Skin epidermis (tissue), 12 donors: ENCODE data around the gene SLC12A3.

Source experiments
- H3K27ac ChIP-seq, 21 experiments: fragments of 200-600 bp; sonication (generic) in 11 of 21; one replicate each; pipeline ENCODE4 v1.5.0; 2020; ENCODE audit warnings: mild to moderate bottlenecking in 3 of 21, inconsistent platforms in 2 of 21, moderate library complexity in 2 of 21
- H3K4me3 ChIP-seq, 7 experiments: fragments of 200-600 bp; sonication (generic) in 2 of 7; one replicate each; pipeline ENCODE4 v1.5.0; 2020; ENCODE audit warnings: inconsistent platforms in 2 of 7, mild to moderate bottlenecking in 2 of 7, moderate library complexity in 1 of 7

The SLC12A3 gene

DNA sequence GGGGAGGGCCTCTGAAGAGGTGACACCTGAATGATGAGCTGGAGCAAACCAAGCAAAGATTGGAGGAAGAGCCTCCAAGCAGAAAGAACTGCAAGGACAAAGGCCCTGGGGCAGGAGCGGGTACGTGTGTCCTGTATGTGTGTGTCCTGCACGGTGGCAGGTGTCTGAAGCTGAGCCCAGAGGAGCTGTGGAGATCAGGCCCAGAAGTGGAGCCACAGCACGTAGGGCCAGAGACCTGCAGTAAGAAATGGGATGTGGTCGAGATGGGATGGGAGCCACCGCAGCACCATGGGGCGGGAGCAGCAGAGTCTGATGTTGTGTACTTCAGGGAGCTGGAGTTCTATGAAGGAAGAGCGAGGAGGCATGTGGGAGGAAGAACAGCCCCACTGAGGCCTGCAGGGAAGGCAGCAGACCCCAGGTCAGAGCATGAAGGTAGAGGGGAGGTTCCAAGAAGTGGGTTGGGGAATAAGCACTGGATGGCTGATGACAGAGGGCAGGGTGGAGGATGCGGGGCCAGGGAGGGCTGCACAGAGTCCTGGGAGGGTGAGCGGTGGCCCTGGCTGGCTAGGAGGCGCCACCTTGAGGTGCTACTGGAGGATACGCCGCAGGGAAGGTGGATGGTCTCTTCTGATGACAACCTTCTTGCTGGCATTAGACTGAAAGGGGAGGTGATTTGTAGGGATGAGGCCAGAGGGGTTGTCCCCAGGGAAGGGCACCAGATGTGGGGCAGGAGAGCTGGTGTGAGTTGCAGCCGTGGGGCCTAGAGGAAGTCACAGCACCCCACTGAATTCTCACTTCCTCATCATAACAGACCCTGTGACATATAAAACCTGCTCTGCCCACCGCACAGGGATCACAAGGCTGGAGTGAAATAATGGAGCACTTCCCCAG, 86.1 kb downstream of the SLC12A3 start:
- Histone ChIP-seq H3K4me3 (no peak overlapping the region), H3K27ac (peak overlapping the region in 2 of 21 experiments; percentile 0 to 26)

DNA sequence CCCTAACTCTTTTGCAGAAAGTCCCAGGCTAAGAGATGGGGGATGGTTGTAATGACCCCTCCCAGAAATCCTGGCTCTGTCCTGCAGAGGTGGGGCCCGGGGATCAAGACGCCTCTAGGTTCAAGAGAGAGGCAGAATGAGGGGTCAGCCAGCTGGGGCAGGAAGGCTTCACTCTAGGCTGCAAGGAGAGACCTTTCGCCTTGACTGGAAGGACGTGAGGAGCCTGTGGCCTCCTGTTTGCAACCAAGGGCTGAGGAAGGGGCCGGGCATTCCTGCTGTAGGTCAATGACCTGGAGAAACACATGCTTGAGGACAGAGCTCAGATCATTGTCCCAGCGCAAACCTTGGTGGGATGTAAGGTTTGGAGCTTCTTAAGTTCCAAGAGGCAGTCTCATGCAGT, 88.0 kb downstream of the SLC12A3 start:
- no peak overlapping the region for H3K27ac ChIP-seq
- no peak overlapping the region for H3K4me3 ChIP-seq

DNA sequence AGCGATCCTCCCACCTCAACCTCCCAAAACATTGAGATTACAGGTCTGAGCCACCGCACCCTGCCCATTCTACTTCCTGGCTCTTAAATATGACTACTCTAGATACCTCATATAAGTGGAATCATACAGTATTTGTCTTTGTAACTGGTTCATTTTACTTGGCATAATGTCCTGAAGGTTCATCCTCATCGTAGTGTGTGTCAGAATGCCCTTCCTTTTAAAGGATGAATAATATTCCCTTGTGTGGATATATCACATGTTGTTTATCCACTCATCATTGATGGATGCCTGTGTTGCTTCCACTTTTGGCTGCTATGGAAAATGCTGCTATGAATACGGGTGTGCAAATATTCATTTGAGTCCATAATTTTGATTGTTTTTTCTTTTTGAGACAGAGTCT, 91.1 kb downstream of the SLC12A3 start:
- no peak overlapping the region for H3K27ac ChIP-seq
- no peak overlapping the region for H3K4me3 ChIP-seq

DNA sequence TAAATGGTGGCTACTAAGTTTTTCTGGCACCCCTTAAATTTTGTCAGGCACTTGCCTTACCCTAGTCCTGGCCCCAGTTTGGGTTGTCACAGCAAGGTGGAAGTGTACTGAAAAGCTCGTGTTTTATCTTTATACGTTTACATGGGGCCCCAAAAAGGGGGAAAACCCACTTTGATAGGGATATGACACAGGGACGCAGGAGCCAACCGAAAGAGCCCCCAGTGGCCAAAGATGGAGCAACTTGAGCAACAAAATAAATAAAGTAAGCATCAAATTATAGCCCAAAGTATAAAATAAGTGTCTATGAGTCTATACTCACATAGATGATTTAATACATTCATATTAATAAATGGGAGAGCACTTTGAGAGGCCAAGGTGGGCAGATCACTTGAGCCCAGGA, 91.7 kb downstream of the SLC12A3 start:
- Histone ChIP-seq H3K27ac (no peak overlapping the region), H3K4me3 (no peak overlapping the region)

DNA sequence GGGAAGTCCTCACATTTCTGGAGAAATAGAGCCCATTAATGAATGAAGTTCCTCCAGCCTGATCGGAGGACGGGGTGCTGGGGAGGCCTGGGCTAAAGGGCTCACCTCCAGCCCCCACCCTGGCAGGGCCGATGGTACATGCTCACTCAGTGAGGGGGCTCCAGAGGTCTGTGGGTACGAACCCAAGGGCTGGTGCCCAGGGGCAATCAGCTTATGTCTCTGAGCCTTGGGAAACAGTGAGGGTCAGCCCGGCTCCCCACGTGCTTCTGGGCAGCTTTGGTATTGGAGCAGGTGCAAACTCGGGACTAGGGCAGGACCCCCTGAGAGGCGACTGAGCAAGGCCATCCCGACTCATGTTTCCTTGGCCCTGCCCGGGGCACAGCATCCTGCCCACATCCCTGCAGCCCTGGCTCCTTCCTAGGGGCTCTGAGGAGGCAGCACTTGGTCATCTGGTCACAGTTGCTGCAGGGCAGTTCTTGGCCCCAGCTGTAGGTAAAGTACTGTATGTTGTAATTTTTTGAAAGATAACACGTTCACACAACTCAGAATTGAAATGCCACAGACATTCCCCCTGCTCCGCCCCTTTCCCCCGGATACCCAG, 95.8 kb downstream of the SLC12A3 start:
- Histone ChIP-seq H3K27ac (no peak overlapping the region), H3K4me3 (no peak overlapping the region)

DNA sequence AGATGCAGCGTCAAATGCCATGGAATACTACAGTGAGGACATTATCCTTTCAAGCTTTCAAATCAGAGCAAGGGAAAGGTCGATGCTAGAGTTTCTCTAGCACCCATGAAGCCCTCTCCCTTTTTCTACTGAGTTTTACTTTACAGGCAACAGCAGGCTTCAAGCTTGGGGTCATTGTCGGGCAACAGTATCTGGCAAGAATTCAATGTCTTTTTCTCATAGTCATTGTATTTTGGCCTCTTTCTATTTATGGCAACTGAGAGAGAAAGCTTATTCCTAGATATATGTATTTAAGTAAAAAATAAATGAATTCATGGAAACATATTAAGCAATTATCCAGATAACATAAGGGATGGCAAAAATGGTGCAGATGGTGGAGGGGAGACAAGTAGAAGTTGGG, 96.4 kb downstream of the SLC12A3 start:
- Histone ChIP-seq H3K27ac (no peak overlapping the region), H3K4me3 (no peak overlapping the region)

DNA sequence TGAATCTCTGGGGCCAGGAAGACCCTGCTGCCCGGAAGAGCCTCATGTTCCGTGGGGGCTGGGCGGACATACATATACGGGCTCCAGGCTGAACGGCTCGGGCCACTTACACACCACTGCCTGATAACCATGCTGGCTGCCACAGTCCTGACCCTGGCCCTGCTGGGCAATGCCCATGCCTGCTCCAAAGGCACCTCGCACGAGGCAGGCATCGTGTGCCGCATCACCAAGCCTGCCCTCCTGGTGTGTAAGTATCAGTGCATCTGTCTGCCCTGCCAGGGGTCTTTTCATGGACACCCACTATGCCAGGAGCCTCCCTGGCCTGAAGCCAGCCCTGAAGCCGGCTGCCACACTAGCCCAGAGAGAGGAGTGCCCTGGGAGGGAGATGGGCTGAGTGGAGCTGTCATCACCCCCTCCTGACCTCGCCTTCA, 96.9 kb downstream of the SLC12A3 start, which contains the start of gene CETP:
CETP (plus strand) TSS at position 100 of the 431 bp plus-strand sequence; CDS start at position 130, 30 bp downstream.
- Histone ChIP-seq H3K4me3 (no peak within 1 kb of the TSS), H3K27ac (peak within 1 kb of the TSS in 2 of 21 experiments; percentile 0 to 27)

DNA sequence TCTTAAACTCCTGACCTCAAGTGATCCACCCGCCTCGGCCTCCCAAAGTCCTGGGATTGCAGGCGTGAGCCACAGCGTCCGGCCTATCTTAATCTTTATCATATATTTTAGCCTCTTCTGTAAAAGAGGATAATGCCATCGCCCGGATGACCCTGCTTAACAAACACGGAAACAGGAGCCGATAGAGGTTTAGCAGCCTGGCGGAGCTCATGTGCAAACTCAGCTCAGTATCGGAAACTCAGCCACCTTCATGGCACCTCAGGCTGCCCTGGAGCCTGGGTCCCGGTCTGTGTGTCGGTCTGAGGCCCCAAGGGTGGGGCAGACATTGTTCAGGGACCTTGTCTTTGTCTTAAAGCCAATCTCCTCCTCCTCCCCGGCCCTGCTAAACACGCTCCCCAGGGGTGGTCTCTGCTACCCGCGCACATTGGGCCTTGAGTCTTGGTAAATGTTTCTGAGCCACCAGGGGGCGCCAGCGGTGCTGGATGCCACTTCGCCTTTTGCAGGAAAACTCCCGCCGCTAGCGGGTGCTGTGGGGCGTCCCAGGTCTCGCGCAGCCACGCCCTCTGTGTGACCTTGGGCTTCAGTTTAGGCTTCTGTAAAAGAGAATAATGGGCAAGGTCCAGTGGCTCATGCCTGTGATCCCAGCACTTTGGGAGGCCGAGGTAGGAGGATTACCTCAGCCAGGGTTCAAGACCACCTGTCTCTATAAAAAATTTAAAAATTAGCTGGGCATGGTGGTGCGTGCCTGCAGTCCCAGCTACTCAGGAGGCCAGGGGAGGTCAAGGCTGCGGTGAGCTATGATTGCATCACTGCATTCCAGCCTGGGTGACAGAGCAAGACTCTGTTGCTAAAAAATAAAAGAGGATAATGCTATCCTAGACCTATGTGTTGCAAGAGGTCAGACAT, 99.5 kb downstream of the SLC12A3 start:
- no peak overlapping the region for H3K4me3 ChIP-seq
- H3K27ac ChIP-seq = no peak overlapping the region
